OCI-LY7 (cell line): ENCODE results near the gene TBC1D3B. TPM values are rescaled to one million over a fixed set of nuclear protein-coding genes. Genes with fewer than 3 reads are reported as not detected.
"Not testable (repeated sequence)": the region's sequence is repeated elsewhere in the genome, so short reads cannot be mapped to it uniquely, and the experiment has no call there.

Source experiments
- BruUV-seq: library from RNA; stranded (reverse); fragments of 400-500 nt; replicated peaks from 2 replicates; lab custom pipeline; 2021; lab: Mats Ljungman, UMichigan
- CTCF ChIA-PET: fragments of 300-600 bp; sonication (Branson Sonifier 250); formaldehyde crosslinking; loops from one replicate; lab custom pipeline; 2022; ENCODE audit warnings: antibody characterized with exemption; ENCODE audit not compliant: unreplicated experiment; lab: Charles Lee
- POLR2A ChIA-PET: fragments of 300-600 bp; sonication (Branson Sonifier 250); formaldehyde crosslinking; loops from one replicate; lab custom pipeline; 2022; ENCODE audit warnings: antibody characterized with exemption; lab: Charles Lee
- DNase-seq: peaks from one replicate; pipeline ENCODE4 v3.0.0-alpha.2; 2015; ENCODE audit warnings: low spot score
- H2AFZ ChIP-seq: fragments of 200-600 bp; sonication (generic), shearing (Covaris generic); 2 replicates; pipeline ENCODE4 v1.6.1; 2014; ENCODE audit warnings: mild to moderate bottlenecking, antibody characterized with exemption, low read length, moderate library complexity
- H3K27ac ChIP-seq: fragments of 200-600 bp; sonication (generic); 2 replicates; pipeline ENCODE4 v1.5.1; 2014; ENCODE audit warnings: mixed run types, low read depth, mild to moderate bottlenecking, moderate library complexity, low read length, inconsistent platforms; ENCODE audit not compliant: poor library complexity, severe bottlenecking
- H3K36me3 ChIP-seq: fragments of 200-600 bp; sonication (generic); 2 replicates; pipeline ENCODE4 v1.6.1; 2014; ENCODE audit warnings: mild to moderate bottlenecking, antibody characterized with exemption, low read length, moderate library complexity, mixed read lengths; ENCODE audit not compliant: insufficient read depth
- H3K4me1 ChIP-seq: fragments of 200-600 bp; sonication (generic); 2 replicates; pipeline ENCODE4 v1.5.1; 2014; ENCODE audit warnings: mild to moderate bottlenecking, low read length; ENCODE audit not compliant: insufficient read depth, poor library complexity, severe bottlenecking
- H3K4me2 ChIP-seq: fragments of 200-600 bp; sonication (generic); 2 replicates; pipeline ENCODE4 v1.6.1; 2014; ENCODE audit warnings: mild to moderate bottlenecking, low read length
- H3K4me3 ChIP-seq: fragments of 200-600 bp; sonication (generic); 2 replicates; pipeline ENCODE4 v1.5.1; 2014; ENCODE audit warnings: mild to moderate bottlenecking, low read depth, low read length; ENCODE audit not compliant: poor library complexity, severe bottlenecking
- H3K79me2 ChIP-seq: fragments of 200-600 bp; sonication (generic); 2 replicates; pipeline ENCODE4 v1.6.1; 2016; ENCODE audit warnings: low read depth, mild to moderate bottlenecking, low read length, moderate library complexity, mixed read lengths; ENCODE audit not compliant: insufficient read depth
- H3K9me2 ChIP-seq: fragments of 200-600 bp; sonication (generic); 2 replicates; pipeline ENCODE4 v1.6.1; 2016; ENCODE audit warnings: mild to moderate bottlenecking, low read length, mixed read lengths; ENCODE audit not compliant: insufficient read depth
- H3K9me3 ChIP-seq: fragments of 200-600 bp; sonication (generic); 2 replicates; pipeline ENCODE4 v1.6.1; 2014; ENCODE audit warnings: mild to moderate bottlenecking, mixed run types, low read length, mixed read lengths
- H4K20me1 ChIP-seq: fragments of 200-600 bp; sonication (generic); 2 replicates; pipeline ENCODE4 v1.6.1; 2014; ENCODE audit warnings: mild to moderate bottlenecking, antibody characterized with exemption, low read length, moderate library complexity, mixed read lengths; ENCODE audit not compliant: insufficient read depth
- CTCF ChIP-seq: fragments of 200-600 bp; sonication (generic); conservative IDR thresholded peaks from 2 replicates; pipeline ENCODE4 v1.5.1; 2014; ENCODE audit warnings: mild to moderate bottlenecking, antibody characterized with exemption, low read length, moderate library complexity, mixed read lengths
- EZH2phosphoT487 ChIP-seq: fragments of 200-600 bp; sonication (generic); IDR thresholded peaks from 2 replicates; pipeline ENCODE4 v1.6.1; 2018; ENCODE audit warnings: low read depth, borderline replicate concordance, mild to moderate bottlenecking, mixed run types, antibody characterized with exemption, low read length, moderate library complexity, mixed read lengths
- intact Hi-C: fragments of 100-400 bp; cut with micrococcal nuclease; formaldehyde crosslinking; loops from one replicate; pipeline ENCODE4 v1.10.0; 2022; ENCODE audit not compliant: unreplicated experiment
- total RNA-seq, 2 experiments: library from RNA; depleted of rRNA in 1 of 2; stranded (reverse); fragments of >200 nt in 1 of 2; shearing (Covaris generic) in 1 of 2; gene quantifications; 2 replicates each; pipeline ENCODE4 v1.2.3, GENCODE V29; 2014 to 2022

Gene TBC1D3B
- total RNA-seq, 2 experiments from 2014 or later = 3.0 to 13.8 TPM

- ChIA-PET CTCF (no interaction called here), POLR2A (no interaction called here)
- Histone ChIP-seq H3K4me3 (no peak overlapping the region), H3K27ac (no peak overlapping the region), H3K4me1 (no peaks in the 10 kb centered on the region), H3K9me3 (no peaks in the 10 kb centered on the region), H2AFZ (no peak overlapping the region), H3K4me2 (no peak overlapping the region), H3K9me2 (no peaks in the 10 kb centered on the region), H3K36me3 (no peaks in the 10 kb centered on the region), H3K79me2 (no peaks in the 10 kb centered on the region), H4K20me1 (no peaks in the 10 kb centered on the region)
- intact Hi-C loops = no loop called here
- BruUV-seq = no TSS peak
- no peak for TF ChIP-seq CTCF
- TF ChIP-seq EZH2phosphoT487 = no peak
- no peak for DNase-seq
Observed at GRCh38 chr17:36183001-36183971, 6.8 kb upstream of the TBC1D3B start.

- no peaks in the 10 kb centered on the region for H3K9me2 ChIP-seq
- H3K79me2 ChIP-seq = no peaks in the 10 kb centered on the region
- no peak overlapping the region for H3K4me3 ChIP-seq
- no peaks in the 10 kb centered on the region for H3K4me1 ChIP-seq
- no peak overlapping the region for H3K4me2 ChIP-seq
- H3K36me3 ChIP-seq = no peaks in the 10 kb centered on the region
- no peak for TF ChIP-seq CTCF
- no peak for TF ChIP-seq EZH2phosphoT487
- H2AFZ ChIP-seq = no peak overlapping the region
- no peak overlapping the region for H3K27ac ChIP-seq
- no TSS peak for BruUV-seq
- CTCF ChIA-PET = no interaction called here
- intact Hi-C loops = no loop called here
- no peaks in the 10 kb centered on the region for H4K20me1 ChIP-seq
- no peak for DNase-seq
- POLR2A ChIA-PET = no interaction called here
- H3K9me3 ChIP-seq = no peaks in the 10 kb centered on the region
Observed at GRCh38 chr17:36182176-36183000, 6.0 kb upstream of the TBC1D3B start.

- DNase-seq, H4K20me1 ChIP-seq, H3K4me2 ChIP-seq, H3K79me2 ChIP-seq, POLR2A ChIA-PET, H3K9me2 ChIP-seq, H3K4me3 ChIP-seq, H3K9me3 ChIP-seq, H3K4me1 ChIP-seq, H3K27ac ChIP-seq, BruUV-seq, H3K36me3 ChIP-seq, CTCF ChIA-PET, intact Hi-C loops, H2AFZ ChIP-seq: not testable (repeated sequence)
Observed at GRCh38 chr17:36181446-36182175, 5.2 kb upstream of the TBC1D3B start.

GRCh38 chr17:36168836-36169235 lies 7.6 kb downstream of the TBC1D3B start:
- H3K9me2 ChIP-seq, intact Hi-C loops, DNase-seq, POLR2A ChIA-PET, H3K4me1 ChIP-seq, H3K27ac ChIP-seq, H4K20me1 ChIP-seq, H2AFZ ChIP-seq, H3K4me2 ChIP-seq, H3K9me3 ChIP-seq, BruUV-seq, CTCF ChIA-PET, H3K36me3 ChIP-seq, H3K79me2 ChIP-seq, H3K4me3 ChIP-seq: not testable (repeated sequence)
